NCI-H524 treated with DMSO at 0.1 percent for 48 hours (cell line): ENCODE results near the gene PHF19.

Experiments used
- DNase-seq: peaks from one replicate; lab custom pipeline; 2025; lab: John Stamatoyannopoulos, UW

The PHF19 gene

GRCh38 chr9:120872791-120873502 is 4.0 kb downstream of the PHF19 start:
- DNase-seq = no peak

- DNase-seq = no peak
Observed at GRCh38 chr9:120870206-120870605, 6.8 kb downstream of the PHF19 start.

GRCh38 chr9:120869726-120870125 is 7.3 kb downstream of the PHF19 start:
- no peak for DNase-seq

- no peak for DNase-seq
Observed at GRCh38 chr9:120869360-120869687, 7.7 kb downstream of the PHF19 start.

GRCh38 chr9:120868676-120869359 is 8.2 kb downstream of the PHF19 start:
- DNase-seq = no peak

- DNase-seq = no peak
Observed at GRCh38 chr9:120868339-120868675, 8.7 kb downstream of the PHF19 start.

- DNase-seq = no peak
Observed at GRCh38 chr9:120867676-120868338, 9.2 kb downstream of the PHF19 start.

GRCh38 chr9:120866651-120867050 is 10.3 kb downstream of the PHF19 start:
- DNase-seq = no peak

- no peak for DNase-seq
Observed at GRCh38 chr9:120865809-120866208, 11.2 kb downstream of the PHF19 start.

- DNase-seq = no peak
Observed at GRCh38 chr9:120865176-120865575, 11.8 kb downstream of the PHF19 start.

- no peak for DNase-seq
Observed at GRCh38 chr9:120864719-120865118, 12.3 kb downstream of the PHF19 start.

GRCh38 chr9:120863833-120864232 is 13.2 kb downstream of the PHF19 start:
- DNase-seq = no peak

- no peak for DNase-seq
Observed at GRCh38 chr9:120862452-120862851, 14.5 kb downstream of the PHF19 start.

- no peak for DNase-seq
Observed at GRCh38 chr9:120861935-120862334, 15.1 kb downstream of the PHF19 start.

- DNase-seq = no peak
Observed at GRCh38 chr9:120860083-120860482, 16.9 kb downstream of the PHF19 start.

GRCh38 chr9:120859361-120859760 is 17.6 kb downstream of the PHF19 start:
- peak; percentile 92 for DNase-seq

- no peak for DNase-seq
Observed at GRCh38 chr9:120857902-120858301, 19.1 kb downstream of the PHF19 start.

GRCh38 chr9:120857481-120857880 is 19.5 kb downstream of the PHF19 start:
- no peak for DNase-seq

- DNase-seq = no peak
Observed at GRCh38 chr9:120856700-120857099, 20.3 kb downstream of the PHF19 start.

- DNase-seq = no peak
Observed at GRCh38 chr9:120855827-120856670, 20.9 kb downstream of the PHF19 start.

GRCh38 chr9:120854596-120855327 is 22.2 kb downstream of the PHF19 start:
- no peak for DNase-seq

- no peak for DNase-seq
Observed at GRCh38 chr9:120853198-120853597, 23.8 kb downstream of the PHF19 start.
